Measurements from ENCODE around the gene SLC35D2. TPM values are rescaled to one million over a fixed set of nuclear protein-coding genes. Genes with fewer than 3 reads are reported as not detected.

The SLC35D2 gene
- total RNA-seq, 4 donors from 2014 or later = 5.6 to 38.5 (median 21.0) TPM

- TF ChIP-seq CTCF (IDR thresholded peaks at IDR 0.05) (no peak), POLR2A (IDR thresholded peaks at IDR 0.05) (no peak)
- intact Hi-C loops (cut with DNase I; ENCODE audit: low total_unique reads) = no loop called here
- no peak for DNase-seq
- H3K27ac ChIP-seq = no peak overlapping the region
- no peaks in the 10 kb centered on the region for H3K27me3 ChIP-seq
- H3K36me3 ChIP-seq = no peaks in the 10 kb centered on the region
- H3K4me1 ChIP-seq = no peaks in the 10 kb centered on the region
- H3K9me3 ChIP-seq = no peaks in the 10 kb centered on the region
- H3K4me3 ChIP-seq = no peak overlapping the region
These were observed 7.7 kb upstream of the SLC35D2 start for GRCh38 chr9:96391021-96391765.

- no peak overlapping the region for H3K4me3 ChIP-seq
- no peaks in the 10 kb centered on the region for H3K4me1 ChIP-seq
- intact Hi-C loops (cut with DNase I; ENCODE audit: low total_unique reads) = no loop called here
- H3K27ac ChIP-seq = no peak overlapping the region
- no peaks in the 10 kb centered on the region for H3K36me3 ChIP-seq
- no peak for DNase-seq
- H3K9me3 ChIP-seq = no peaks in the 10 kb centered on the region
- TF ChIP-seq POLR2A (IDR thresholded peaks at IDR 0.05) = no peak
- no peak for TF ChIP-seq CTCF (IDR thresholded peaks at IDR 0.05)
- no peaks in the 10 kb centered on the region for H3K27me3 ChIP-seq
These were observed 4.6 kb upstream of the SLC35D2 start for GRCh38 chr9:96388144-96388543.

GRCh38 chr9:96386157-96386556, 2.6 kb upstream of the SLC35D2 start:
- H3K27me3 ChIP-seq = no peaks in the 10 kb centered on the region
- H3K4me3 ChIP-seq = no peak overlapping the region
- TF ChIP-seq POLR2A (IDR thresholded peaks at IDR 0.05) (no peak), CTCF (IDR thresholded peaks at IDR 0.05) (no peak)
- no peak for DNase-seq
- intact Hi-C loops (cut with DNase I; ENCODE audit: low total_unique reads) = no loop called here
- no peaks in the 10 kb centered on the region for H3K36me3 ChIP-seq
- no peak overlapping the region for H3K27ac ChIP-seq
- H3K9me3 ChIP-seq = no peaks in the 10 kb centered on the region
- no peaks in the 10 kb centered on the region for H3K4me1 ChIP-seq

- Histone ChIP-seq H3K36me3 (no peaks in the 10 kb centered on the region), H3K4me3 (peak overlapping the region; percentile 38 to 70)
- TF ChIP-seq POLR2A (IDR thresholded peaks at IDR 0.05) (no peak), CTCF (IDR thresholded peaks at IDR 0.05) (no peak)
These were observed 709 bp downstream of the SLC35D2 start for GRCh38 chr9:96382839-96383164.

GRCh38 chr9:96382175-96382574, 1.3 kb downstream of the SLC35D2 start:
- Histone ChIP-seq H3K27me3 (no peaks in the 10 kb centered on the region), H3K4me1 (no peaks in the 10 kb centered on the region), H3K9me3 (no peaks in the 10 kb centered on the region), H3K27ac (peak overlapping the region in 1 of 2 donors; percentile 88), H3K4me3 (peak overlapping the region in 1 of 2 donors; percentile 70), H3K36me3 (no peaks in the 10 kb centered on the region)
- intact Hi-C loops (cut with DNase I; ENCODE audit: low total_unique reads) = no loop called here
- DNase-seq = no peak
- TF ChIP-seq CTCF (IDR thresholded peaks at IDR 0.05) (no peak), POLR2A (IDR thresholded peaks at IDR 0.05) (no peak)

More at GRCh38 chr9:96382839-96383164, 709 bp downstream of the SLC35D2 start:
- Histone ChIP-seq H3K9me3 (no peaks in the 10 kb centered on the region), H3K27me3 (no peaks in the 10 kb centered on the region), H3K27ac (peak overlapping the region; percentile 88 to 90), H3K4me1 (no peaks in the 10 kb centered on the region)
- intact Hi-C loops (cut with DNase I; ENCODE audit: low total_unique reads) = no loop called here
- DNase-seq = no peak

Measured in uterus (tissue), 4 donors.